Esophagus muscularis mucosa (tissue), 4 donors: ENCODE data around the gene KHDRBS2. TPM values are rescaled to one million over a fixed set of nuclear protein-coding genes. Genes with fewer than 3 reads are reported as not detected.
A peak's percentile ranks its signal among the peaks of the same experiment; 100 is the strongest.

Experiments
- DNase-seq: peaks from one replicate; pipeline ENCODE4 v3.0.0-alpha.2; 2017; ENCODE audit errors: extremely low spot score
- H3K27ac ChIP-seq, 4 donors: fragments of 200-600 bp; sonication (generic); replicated peaks in 1 of 4; 1 replicate in 3 of 4; 2 replicates in 1 of 4; pipeline ENCODE4 v1.5.1; 2016 to 2019; ENCODE audit warnings: mild to moderate bottlenecking in 1 of 4
- H3K27me3 ChIP-seq, 4 donors: fragments of 200-600 bp; sonication (generic); one replicate each; pipeline versions ENCODE4 v1.5.1 to v1.6.0; 2016 to 2019
- H3K36me3 ChIP-seq, 4 donors: fragments of 200-600 bp; sonication (generic); one replicate each; pipeline ENCODE4 v1.5.1; 2016 to 2019
- H3K4me1 ChIP-seq, 4 donors: fragments of 200-600 bp; sonication (generic); one replicate each; pipeline ENCODE4 v1.5.1; 2016 to 2019
- H3K4me3 ChIP-seq, 4 donors: fragments of 200-600 bp; sonication (generic); 1 replicate in 2 of 4; 2 replicates in 2 of 4; pipeline ENCODE4 v1.5.1; 2016 to 2019; ENCODE audit warnings: mild to moderate bottlenecking in 4 of 4, moderate library complexity in 1 of 4
- H3K9me3 ChIP-seq, 4 donors: fragments of 200-600 bp; sonication (generic); 1 replicate in 3 of 4; 2 replicates in 1 of 4; pipeline ENCODE4 v1.5.1; 2016 to 2019
- CTCF ChIP-seq, 3 experiments: fragments of 200-600 bp in 2 of 3; fragments of 450-650 bp in 1 of 3; sonication (generic) in 2 of 3; IDR thresholded peaks; one replicate each; pipeline ENCODE4 v1.5.1; 2017 to 2019; ENCODE audit warnings: antibody characterized with exemption in 3 of 3, mild to moderate bottlenecking in 2 of 3, moderate library complexity in 1 of 3
- EP300 ChIP-seq: sonication (generic); formaldehyde crosslinking; IDR thresholded peaks from one replicate; pipeline ENCODE4 v1.6.1; 2017; ENCODE audit warnings: antibody characterized with exemption
- POLR2A ChIP-seq: fragments of 450-650 bp; IDR thresholded peaks from one replicate; pipeline ENCODE4 v1.6.1; 2017; ENCODE audit warnings: antibody characterized with exemption, moderate library complexity, mild to moderate bottlenecking, low read depth
- POLR2AphosphoS5 ChIP-seq, 2 donors: sonication (generic); formaldehyde crosslinking; IDR thresholded peaks; one replicate each; pipeline ENCODE4 v1.6.1; 2017; ENCODE audit warnings: antibody characterized with exemption in 2 of 2
- WGBS: methylation state at CpG from one replicate; pipeline ENCODE4 v1.1.5; 2018; 5-methylcytosine and 5-hydroxymethylcytosine counted together
- intact Hi-C: fragments of 100-400 bp; cut with DNase I; formaldehyde crosslinking; loops from one replicate; pipeline ENCODE4 v1.15.1; 2023
- total RNA-seq, 4 donors: library from RNA; depleted of rRNA; stranded (reverse); fragments of >200 nt; gene quantifications; one replicate each; pipeline versions ENCODE4 v1.1.0 to v1.2.1, GENCODE V29; 2016

KHDRBS2 gene
- total RNA-seq, 4 donors from 2014 or later = 0.17 to 1.7 (median 0.32) TPM; not detected in 1

- Histone ChIP-seq H3K9me3 (no peaks in the 10 kb centered on the region), H3K27ac (no peak overlapping the region), H3K4me3 (no peak overlapping the region), H3K27me3 (no peaks in the 10 kb centered on the region), H3K36me3 (no peaks in the 10 kb centered on the region), H3K4me1 (no peaks in the 10 kb centered on the region)
- DNase-seq = no peak
- WGBS = 80% methylated on average over 3 of the region's 3 CpGs
- TF ChIP-seq POLR2A = no peak
- TF ChIP-seq POLR2AphosphoS5 (IDR thresholded peaks at IDR 0.05) = no peak
- no peak for TF ChIP-seq EP300
- intact Hi-C loops = no loop called here
Measured at GRCh38 chr6:62298745-62299392, 12.8 kb upstream of the KHDRBS2 start.

GRCh38 chr6:62296541-62296940, 10.5 kb upstream of the KHDRBS2 start:
- no peak overlapping the region for H3K27ac ChIP-seq
- WGBS = 91% methylated on average over 1 of the region's 1 CpG
- no peak for TF ChIP-seq CTCF (IDR thresholded peaks at IDR 0.05)
- intact Hi-C loops = no loop called here
- H3K9me3 ChIP-seq = no peaks in the 10 kb centered on the region
- no peaks in the 10 kb centered on the region for H3K27me3 ChIP-seq
- no peaks in the 10 kb centered on the region for H3K4me1 ChIP-seq
- H3K4me3 ChIP-seq = no peak overlapping the region
- H3K36me3 ChIP-seq = no peaks in the 10 kb centered on the region
- DNase-seq = no peak

- peaks cover 0 to 21% (median 5%) of the 10 kb centered on the region in 4 donors for H3K27me3 ChIP-seq
- no peaks in the 10 kb centered on the region for H3K36me3 ChIP-seq
- H3K4me1 ChIP-seq = peaks cover 0 to 16% (median 15%) of the 10 kb centered on the region in 4 donors
- WGBS = 59% methylated on average over 1 of the region's 1 CpG
- TF ChIP-seq CTCF (IDR thresholded peaks at IDR 0.05) (no peak), EP300 (no peak), POLR2A (no peak), POLR2AphosphoS5 (IDR thresholded peaks at IDR 0.05) (no peak)
- no peaks in the 10 kb centered on the region for H3K9me3 ChIP-seq
- H3K27ac ChIP-seq = no peak overlapping the region
- H3K4me3 ChIP-seq = no peak overlapping the region
- intact Hi-C loops = no loop called here
- DNase-seq = no peak
Measured at GRCh38 chr6:62288974-62289373, 2.9 kb upstream of the KHDRBS2 start.

- WGBS = 60% methylated on average over 2 of the region's 2 CpGs
- intact Hi-C loops = no loop called here
- Histone ChIP-seq H3K4me3 (no peak overlapping the region), H3K9me3 (no peaks in the 10 kb centered on the region), H3K27ac (no peak overlapping the region), H3K27me3 (peaks cover 0 to 21% (median 5%) of the 10 kb centered on the region in 4 donors), H3K4me1 (peaks cover 0 to 16% (median 15%) of the 10 kb centered on the region in 4 donors), H3K36me3 (no peaks in the 10 kb centered on the region)
- TF ChIP-seq POLR2A (no peak), CTCF (IDR thresholded peaks at IDR 0.05) (no peak), POLR2AphosphoS5 (IDR thresholded peaks at IDR 0.05) (no peak), EP300 (no peak)
- no peak for DNase-seq
Measured at GRCh38 chr6:62288562-62288961, 2.5 kb upstream of the KHDRBS2 start.

- DNase-seq = no peak
- intact Hi-C loops = no loop called here
- Histone ChIP-seq H3K4me1 (peaks cover 0 to 16% (median 15%) of the 10 kb centered on the region in 4 donors), H3K27me3 (peaks cover 0 to 21% (median 5%) of the 10 kb centered on the region in 4 donors), H3K4me3 (peak overlapping the region; percentile 45 to 63 (median 54)), H3K9me3 (no peaks in the 10 kb centered on the region), H3K27ac (no peak overlapping the region), H3K36me3 (no peaks in the 10 kb centered on the region)
- TF ChIP-seq CTCF (IDR thresholded peaks at IDR 0.05) (no peak), POLR2AphosphoS5 (IDR thresholded peaks at IDR 0.05) (no peak), POLR2A (no peak), EP300 (no peak)
- 2% methylated on average over 13 of the region's 13 CpGs for WGBS
Measured at GRCh38 chr6:62286470-62286843, 432 bp upstream of the KHDRBS2 start.
